GM12878 (cell line): ENCODE measurements around the gene SLC24A4.

Experiments
- ESRRA ChIP-seq: IDR thresholded peaks from 2 replicates; pipeline ENCODE4 v1.6.1; 2012; ENCODE audit warnings: mild to moderate bottlenecking, low read length, improper control_type of control experiment
- TCF3 ChIP-seq: IDR thresholded peaks from 2 replicates; pipeline ENCODE4 v1.6.1; 2012; ENCODE audit warnings: low read depth, mild to moderate bottlenecking, low read length, borderline replicate concordance; ENCODE audit not compliant: insufficient read depth
- TF ChIP-seq, protein P1 (sequence below): fragments of 450-650 bp; IDR thresholded peaks from 2 replicates; pipeline ENCODE4 v1.6.1; 2016; ENCODE audit warnings: mild to moderate bottlenecking
- TF ChIP-seq, protein P2 (sequence below): IDR thresholded peaks from 2 replicates; pipeline ENCODE4 v1.6.1; 2012; ENCODE audit warnings: improper control_type of control experiment, low read depth, low read length; ENCODE audit not compliant: insufficient replicate concordance
- TF ChIP-seq, protein P3 (sequence below): fragments of 450-650 bp; IDR thresholded peaks from 2 replicates; pipeline ENCODE4 v1.6.1; 2016; ENCODE audit warnings: mild to moderate bottlenecking
- TF ChIP-seq, protein P4 (sequence below), 3 experiments: IDR thresholded peaks in 2 of 3; conservative IDR thresholded peaks in 1 of 3; 2 replicates each; pipeline ENCODE4 v1.5.1; 2011; ENCODE audit warnings: low read depth in 3 of 3, low read length in 3 of 3, mild to moderate bottlenecking in 3 of 3, control low read depth in 2 of 3, moderate library complexity in 2 of 3, inconsistent platforms in 1 of 3, mixed read lengths in 1 of 3; ENCODE audit not compliant: control insufficient read depth in 2 of 3, insufficient read depth in 1 of 3; ENCODE audit errors: extremely low read depth in 1 of 3
- TF ChIP-seq, protein P5 (sequence below): IDR thresholded peaks from 2 replicates; pipeline ENCODE4 v1.6.1; 2012; ENCODE audit warnings: mild to moderate bottlenecking, low read depth, low read length

DNA sequence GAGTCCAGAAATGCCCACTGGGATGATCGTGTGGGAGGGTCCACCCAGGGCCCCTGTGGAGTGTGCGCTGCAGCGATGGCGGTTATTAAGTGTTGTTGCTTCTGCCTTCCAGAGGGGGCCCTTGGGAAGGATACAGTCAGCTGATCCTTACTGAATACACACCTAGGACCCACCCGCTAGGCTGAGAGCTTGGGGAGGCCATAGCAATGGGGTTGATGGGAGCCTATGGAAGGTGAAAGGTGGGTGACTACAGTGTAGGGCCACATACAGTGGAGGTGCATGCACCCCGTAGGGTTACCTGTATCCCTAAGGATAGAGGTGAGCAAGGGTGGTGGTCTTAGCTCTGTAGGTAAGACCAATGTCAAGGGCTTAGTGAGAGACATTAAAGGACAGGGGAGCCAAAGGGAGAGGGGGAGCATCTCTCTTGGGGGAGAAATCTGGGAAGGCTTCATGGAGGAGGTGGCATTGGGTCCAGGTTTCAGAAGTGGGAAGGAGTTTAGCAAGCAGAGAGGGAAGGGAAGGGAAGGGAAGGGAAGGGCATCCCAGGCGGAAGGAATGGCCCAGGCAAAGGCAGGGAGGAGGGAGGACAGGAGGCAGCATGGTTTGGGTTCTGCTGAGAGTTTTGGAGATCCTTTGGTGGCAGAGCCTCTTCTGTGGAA is 117.5 kb downstream of the SLC24A4 start:
- TF ChIP-seq, protein P1, sequence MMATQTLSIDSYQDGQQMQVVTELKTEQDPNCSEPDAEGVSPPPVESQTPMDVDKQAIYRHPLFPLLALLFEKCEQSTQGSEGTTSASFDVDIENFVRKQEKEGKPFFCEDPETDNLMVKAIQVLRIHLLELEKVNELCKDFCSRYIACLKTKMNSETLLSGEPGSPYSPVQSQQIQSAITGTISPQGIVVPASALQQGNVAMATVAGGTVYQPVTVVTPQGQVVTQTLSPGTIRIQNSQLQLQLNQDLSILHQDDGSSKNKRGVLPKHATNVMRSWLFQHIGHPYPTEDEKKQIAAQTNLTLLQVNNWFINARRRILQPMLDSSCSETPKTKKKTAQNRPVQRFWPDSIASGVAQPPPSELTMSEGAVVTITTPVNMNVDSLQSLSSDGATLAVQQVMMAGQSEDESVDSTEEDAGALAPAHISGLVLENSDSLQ = no peak
- TF ChIP-seq ESRRA = no peak
- TF ChIP-seq, protein P2, sequence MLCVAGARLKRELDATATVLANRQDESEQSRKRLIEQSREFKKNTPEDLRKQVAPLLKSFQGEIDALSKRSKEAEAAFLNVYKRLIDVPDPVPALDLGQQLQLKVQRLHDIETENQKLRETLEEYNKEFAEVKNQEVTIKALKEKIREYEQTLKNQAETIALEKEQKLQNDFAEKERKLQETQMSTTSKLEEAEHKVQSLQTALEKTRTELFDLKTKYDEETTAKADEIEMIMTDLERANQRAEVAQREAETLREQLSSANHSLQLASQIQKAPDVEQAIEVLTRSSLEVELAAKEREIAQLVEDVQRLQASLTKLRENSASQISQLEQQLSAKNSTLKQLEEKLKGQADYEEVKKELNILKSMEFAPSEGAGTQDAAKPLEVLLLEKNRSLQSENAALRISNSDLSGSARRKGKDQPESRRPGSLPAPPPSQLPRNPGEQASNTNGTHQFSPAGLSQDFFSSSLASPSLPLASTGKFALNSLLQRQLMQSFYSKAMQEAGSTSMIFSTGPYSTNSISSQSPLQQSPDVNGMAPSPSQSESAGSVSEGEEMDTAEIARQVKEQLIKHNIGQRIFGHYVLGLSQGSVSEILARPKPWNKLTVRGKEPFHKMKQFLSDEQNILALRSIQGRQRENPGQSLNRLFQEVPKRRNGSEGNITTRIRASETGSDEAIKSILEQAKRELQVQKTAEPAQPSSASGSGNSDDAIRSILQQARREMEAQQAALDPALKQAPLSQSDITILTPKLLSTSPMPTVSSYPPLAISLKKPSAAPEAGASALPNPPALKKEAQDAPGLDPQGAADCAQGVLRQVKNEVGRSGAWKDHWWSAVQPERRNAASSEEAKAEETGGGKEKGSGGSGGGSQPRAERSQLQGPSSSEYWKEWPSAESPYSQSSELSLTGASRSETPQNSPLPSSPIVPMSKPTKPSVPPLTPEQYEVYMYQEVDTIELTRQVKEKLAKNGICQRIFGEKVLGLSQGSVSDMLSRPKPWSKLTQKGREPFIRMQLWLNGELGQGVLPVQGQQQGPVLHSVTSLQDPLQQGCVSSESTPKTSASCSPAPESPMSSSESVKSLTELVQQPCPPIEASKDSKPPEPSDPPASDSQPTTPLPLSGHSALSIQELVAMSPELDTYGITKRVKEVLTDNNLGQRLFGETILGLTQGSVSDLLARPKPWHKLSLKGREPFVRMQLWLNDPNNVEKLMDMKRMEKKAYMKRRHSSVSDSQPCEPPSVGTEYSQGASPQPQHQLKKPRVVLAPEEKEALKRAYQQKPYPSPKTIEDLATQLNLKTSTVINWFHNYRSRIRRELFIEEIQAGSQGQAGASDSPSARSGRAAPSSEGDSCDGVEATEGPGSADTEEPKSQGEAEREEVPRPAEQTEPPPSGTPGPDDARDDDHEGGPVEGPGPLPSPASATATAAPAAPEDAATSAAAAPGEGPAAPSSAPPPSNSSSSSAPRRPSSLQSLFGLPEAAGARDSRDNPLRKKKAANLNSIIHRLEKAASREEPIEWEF = no peak
- TF ChIP-seq, protein P3, sequence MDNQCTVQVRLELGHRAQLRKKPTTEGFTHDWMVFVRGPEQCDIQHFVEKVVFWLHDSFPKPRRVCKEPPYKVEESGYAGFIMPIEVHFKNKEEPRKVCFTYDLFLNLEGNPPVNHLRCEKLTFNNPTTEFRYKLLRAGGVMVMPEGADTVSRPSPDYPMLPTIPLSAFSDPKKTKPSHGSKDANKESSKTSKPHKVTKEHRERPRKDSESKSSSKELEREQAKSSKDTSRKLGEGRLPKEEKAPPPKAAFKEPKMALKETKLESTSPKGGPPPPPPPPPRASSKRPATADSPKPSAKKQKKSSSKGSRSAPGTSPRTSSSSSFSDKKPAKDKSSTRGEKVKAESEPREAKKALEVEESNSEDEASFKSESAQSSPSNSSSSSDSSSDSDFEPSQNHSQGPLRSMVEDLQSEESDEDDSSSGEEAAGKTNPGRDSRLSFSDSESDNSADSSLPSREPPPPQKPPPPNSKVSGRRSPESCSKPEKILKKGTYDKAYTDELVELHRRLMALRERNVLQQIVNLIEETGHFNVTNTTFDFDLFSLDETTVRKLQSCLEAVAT = no peak
- TF ChIP-seq, protein P4, sequence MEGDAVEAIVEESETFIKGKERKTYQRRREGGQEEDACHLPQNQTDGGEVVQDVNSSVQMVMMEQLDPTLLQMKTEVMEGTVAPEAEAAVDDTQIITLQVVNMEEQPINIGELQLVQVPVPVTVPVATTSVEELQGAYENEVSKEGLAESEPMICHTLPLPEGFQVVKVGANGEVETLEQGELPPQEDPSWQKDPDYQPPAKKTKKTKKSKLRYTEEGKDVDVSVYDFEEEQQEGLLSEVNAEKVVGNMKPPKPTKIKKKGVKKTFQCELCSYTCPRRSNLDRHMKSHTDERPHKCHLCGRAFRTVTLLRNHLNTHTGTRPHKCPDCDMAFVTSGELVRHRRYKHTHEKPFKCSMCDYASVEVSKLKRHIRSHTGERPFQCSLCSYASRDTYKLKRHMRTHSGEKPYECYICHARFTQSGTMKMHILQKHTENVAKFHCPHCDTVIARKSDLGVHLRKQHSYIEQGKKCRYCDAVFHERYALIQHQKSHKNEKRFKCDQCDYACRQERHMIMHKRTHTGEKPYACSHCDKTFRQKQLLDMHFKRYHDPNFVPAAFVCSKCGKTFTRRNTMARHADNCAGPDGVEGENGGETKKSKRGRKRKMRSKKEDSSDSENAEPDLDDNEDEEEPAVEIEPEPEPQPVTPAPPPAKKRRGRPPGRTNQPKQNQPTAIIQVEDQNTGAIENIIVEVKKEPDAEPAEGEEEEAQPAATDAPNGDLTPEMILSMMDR (IDR thresholded peaks at IDR 0.05 in 2 of 3, conservative IDR thresholded peaks at IDR 0.05 in 1 of 3; ENCODE audit: control insufficient read depth in 2 of 3, extremely low read depth in 1 of 3, insufficient read depth in 1 of 3, low read depth in 3 of 3, low read length in 3 of 3) = no peak
- no peak for TF ChIP-seq TCF3
- TF ChIP-seq, protein P5, sequence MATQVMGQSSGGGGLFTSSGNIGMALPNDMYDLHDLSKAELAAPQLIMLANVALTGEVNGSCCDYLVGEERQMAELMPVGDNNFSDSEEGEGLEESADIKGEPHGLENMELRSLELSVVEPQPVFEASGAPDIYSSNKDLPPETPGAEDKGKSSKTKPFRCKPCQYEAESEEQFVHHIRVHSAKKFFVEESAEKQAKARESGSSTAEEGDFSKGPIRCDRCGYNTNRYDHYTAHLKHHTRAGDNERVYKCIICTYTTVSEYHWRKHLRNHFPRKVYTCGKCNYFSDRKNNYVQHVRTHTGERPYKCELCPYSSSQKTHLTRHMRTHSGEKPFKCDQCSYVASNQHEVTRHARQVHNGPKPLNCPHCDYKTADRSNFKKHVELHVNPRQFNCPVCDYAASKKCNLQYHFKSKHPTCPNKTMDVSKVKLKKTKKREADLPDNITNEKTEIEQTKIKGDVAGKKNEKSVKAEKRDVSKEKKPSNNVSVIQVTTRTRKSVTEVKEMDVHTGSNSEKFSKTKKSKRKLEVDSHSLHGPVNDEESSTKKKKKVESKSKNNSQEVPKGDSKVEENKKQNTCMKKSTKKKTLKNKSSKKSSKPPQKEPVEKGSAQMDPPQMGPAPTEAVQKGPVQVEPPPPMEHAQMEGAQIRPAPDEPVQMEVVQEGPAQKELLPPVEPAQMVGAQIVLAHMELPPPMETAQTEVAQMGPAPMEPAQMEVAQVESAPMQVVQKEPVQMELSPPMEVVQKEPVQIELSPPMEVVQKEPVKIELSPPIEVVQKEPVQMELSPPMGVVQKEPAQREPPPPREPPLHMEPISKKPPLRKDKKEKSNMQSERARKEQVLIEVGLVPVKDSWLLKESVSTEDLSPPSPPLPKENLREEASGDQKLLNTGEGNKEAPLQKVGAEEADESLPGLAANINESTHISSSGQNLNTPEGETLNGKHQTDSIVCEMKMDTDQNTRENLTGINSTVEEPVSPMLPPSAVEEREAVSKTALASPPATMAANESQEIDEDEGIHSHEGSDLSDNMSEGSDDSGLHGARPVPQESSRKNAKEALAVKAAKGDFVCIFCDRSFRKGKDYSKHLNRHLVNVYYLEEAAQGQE = no peak
